ENCODE data around the gene WDR31. TPM values are rescaled to one million over a fixed set of nuclear protein-coding genes. Genes with fewer than 3 reads are reported as not detected.
"Not testable (repeated sequence)": the region's sequence is repeated elsewhere in the genome, so short reads cannot be mapped to it uniquely, and the experiment has no call there.

The WDR31 gene
- polyA plus RNA-seq, 1 donor, result 1.7 TPM

DNA sequence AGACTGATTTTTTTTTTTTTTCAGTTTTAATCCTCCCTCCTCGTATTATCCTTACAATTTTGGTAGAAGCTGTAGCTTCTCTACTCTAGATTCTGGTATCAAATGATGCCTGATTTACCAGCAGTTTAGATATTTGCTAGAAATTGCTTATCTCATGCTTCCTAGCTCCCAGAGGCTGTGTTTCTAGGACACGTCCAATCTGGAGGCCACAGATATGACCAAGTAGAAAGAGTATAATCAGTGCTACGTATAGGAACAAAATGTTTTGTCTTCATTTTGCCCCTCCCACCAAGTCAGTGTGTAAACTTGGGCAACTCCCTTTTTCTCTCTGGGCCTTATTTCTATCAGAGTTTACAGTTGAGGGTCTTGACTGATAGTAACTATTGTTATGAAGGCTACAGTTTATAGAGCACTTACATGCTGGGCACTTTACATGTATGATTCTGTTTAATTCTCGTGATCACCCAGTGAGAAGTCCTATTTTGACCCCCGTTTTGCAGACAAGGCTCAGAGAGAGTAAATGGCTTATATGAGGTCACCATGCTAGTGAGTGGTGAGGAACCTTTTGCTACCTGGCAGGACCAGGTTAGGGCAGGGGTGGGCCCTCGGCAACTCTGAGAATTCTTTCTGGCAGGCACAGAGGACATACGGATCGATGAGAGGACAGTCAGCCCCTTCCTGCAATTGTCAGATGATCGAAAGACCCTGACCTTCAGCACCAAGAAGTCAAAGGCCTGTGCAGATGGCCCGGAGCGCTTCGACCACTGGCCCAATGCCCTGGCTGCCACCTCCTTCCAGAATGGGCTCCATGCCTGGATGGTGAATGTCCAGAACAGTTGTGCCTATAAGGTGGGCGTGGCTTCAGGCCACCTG lies 29.1 kb upstream of the WDR31 start:
- DNase-seq (ENCODE audit: low read depth), result no peak

DNA sequence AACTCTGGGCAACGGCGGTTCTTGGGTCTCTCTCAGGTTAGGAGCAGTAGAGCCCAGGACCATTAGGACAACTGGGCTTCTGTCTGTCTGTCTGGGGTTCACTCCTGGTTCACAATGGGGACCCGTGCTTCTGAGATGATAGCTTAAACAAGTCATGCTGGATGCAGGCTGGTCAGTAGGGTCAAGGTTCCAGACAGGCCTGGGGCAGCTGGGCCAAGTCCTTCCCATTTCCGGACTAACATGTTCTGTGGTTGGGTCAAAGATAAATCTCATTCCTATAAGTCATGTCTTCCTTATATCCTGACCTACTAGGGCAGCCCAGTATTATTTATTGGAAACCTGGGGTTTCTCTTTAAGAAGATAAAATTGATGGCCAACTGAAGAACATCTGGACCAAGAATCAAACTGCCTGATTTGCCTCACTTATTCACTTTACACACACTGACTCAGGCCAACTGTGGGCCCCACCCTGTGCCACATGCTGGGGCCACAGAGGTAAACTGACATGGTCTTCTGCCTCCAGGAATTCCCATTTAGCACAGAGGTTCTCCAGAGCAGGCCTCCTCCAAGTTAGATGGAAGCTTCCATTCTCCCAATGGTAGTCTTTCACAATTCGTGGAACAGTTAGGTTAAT lies 28.4 kb upstream of the WDR31 start:
- no peak for DNase-seq (ENCODE audit: low read depth)

DNA sequence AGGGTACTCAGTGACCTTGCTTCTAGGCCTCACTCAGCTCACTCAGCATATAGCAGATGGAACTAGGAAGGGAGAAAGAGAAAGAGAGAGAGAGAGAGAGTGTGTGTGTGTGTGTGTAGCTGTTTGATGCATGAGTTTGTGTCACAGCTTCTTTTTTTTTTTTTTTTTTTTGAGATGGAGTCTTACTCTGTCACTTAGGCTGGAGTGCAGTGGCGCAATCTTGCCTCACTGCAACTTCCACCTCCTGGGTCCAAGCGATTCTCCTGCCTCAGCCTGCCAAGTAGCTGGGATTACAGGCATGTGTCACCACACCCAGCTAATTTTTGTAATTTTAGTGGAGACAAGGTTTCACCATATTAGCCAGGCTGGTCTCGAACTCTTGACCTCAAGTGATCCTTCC lies 25.6 kb upstream of the WDR31 start:
- not testable (repeated sequence) for DNase-seq (ENCODE audit: low read depth)

DNA sequence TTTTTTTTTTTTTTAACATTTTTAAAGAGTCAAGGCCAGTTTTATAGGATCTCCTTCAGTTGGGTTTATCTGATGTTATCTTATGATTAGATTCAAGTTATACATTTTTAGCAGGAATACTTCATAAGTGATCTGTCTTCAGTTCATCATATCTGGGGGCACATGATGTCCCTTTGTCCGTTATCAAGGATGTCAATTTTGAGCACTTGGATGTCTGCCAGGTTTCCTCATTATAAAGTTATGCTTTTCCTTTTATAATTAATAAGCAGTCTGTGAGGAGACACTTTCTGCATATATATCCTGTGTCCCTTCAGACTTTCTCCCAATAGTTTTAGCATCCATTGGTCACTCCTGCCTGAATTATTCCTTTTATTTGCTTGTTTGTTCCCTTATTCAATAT lies 24.9 kb upstream of the WDR31 start:
- no peak for DNase-seq (ENCODE audit: low read depth)

DNA sequence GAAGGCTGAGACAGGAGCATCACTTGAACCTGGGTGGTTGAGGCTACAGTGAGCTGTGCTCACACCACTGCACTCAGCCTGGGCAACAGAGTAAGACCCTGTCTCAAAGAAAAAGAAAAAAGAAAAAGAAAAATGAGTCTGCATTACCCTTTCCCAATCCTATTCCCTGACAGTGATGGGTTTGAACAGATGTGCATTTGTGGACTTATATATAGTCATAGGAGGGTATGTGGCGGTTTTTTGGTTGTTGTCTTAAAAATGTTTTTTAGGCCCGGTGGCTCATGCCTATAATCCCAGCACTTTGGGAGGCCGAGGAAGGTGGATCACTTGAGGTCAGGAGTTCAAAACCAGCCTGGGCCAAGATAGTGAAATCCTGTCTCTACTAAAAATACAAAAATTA lies 23.3 kb upstream of the WDR31 start:
- DNase-seq (ENCODE audit: low read depth), result no peak

DNA sequence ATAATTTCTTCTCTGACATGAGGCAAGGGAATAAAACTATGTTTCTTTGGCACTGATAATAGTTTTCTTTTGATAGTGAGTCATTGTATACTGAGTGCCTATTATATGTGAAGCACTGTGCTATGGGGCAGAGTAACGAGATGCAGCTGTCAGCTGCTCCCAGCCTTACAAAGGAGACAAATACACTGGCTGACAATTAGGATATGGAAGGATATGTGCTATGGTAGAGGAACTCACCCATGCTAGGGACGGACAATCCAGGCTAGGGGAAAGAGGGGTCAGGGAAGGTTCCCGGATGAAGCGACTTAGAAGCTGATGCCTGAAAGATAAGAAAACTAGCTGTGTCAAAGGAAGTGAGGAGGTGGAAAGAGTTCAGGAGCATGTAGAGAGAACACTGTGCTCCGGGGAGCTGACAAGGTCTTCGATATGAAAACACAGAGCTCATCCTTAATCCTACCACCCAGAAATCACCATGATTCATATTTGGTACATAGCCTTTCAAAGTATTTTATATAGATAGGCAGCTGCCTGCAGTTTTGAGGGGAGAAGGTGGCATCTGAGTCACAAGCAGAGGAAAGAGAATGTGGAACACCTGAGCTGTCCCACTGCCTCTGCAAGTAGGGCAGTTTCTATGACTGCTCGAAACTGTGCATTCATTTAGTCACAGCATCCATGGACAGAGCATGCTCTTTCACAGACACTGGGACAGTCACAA lies 21.4 kb upstream of the WDR31 start:
- no peak for DNase-seq (ENCODE audit: low read depth)

DNA sequence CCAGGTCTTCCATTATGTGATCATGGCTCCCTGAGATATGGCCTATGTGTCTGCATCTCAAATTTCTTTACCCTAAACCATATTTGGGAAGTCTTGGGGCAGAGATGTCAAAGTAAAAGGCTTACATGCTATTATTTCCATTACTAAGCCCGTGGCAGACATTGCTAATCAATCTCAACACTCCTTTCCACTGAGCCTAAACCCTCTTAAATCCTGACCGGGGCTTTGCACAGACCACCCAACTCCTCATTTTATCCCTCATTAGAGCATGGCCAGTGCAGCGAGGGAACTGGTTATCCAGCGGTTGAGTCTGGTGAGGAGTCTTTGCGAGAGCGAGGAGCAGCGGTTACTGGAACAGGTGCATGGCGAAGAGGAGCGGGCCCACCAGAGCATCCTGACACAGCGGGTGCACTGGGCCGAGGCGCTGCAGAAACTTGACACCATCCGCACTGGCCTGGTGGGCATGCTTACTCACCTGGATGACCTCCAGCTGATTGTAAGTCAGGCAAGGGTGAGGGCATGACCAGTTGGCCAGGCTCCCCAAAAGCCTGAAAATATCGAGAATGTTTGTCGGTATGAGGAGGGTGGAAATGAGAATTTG lies 20.3 kb upstream of the WDR31 start:
- DNase-seq (ENCODE audit: low read depth), result no peak

DNA sequence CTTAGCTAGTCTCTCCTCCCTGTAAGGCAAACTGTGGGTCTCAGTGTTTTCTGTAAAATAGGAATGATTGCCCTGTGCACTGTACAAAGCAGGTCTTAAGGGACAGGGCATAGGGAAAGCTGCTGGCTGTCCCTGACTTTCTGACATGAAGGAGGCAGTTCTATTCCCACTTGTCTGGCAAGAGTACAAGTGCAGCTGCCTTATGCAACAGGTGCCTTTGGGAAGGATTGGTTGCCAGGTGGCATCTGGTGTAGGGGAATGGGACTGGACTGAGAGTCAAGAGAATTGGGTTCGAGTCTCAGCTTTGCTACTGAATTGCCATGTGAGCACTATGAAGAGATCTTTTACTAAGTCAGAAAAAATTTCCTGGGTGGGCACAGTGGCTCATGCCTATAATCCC lies 19.3 kb upstream of the WDR31 start:
- no peak for DNase-seq (ENCODE audit: low read depth)

DNA sequence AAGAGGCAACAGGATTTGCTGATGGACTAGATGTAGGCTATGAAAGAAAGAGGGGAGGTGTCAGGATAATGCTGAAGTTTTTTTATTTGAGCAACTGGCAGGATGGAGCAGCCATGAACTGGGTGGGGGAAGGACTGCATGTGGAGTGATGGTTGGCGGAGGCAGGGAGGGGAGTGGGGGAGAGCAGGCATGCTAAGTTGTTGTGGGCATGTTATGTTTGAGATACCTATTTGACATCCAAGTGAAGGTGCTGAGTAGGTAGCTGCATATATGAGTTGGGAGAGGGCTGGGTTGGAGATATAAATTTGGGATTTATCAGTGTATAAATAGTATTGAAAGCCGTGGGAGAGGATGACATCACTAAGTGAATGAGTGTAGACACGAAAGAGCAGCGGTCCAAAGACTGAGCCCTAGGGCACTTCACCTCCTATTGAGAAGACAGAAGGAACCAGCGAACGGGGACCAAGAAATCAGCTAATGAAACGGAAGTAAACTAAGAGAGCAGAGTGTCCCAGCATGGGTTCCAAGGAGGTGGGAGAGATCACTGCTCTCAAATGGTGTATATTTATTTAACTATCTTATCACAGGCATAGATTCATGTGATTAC lies 16.7 kb upstream of the WDR31 start:
- DNase-seq (ENCODE audit: low read depth), result no peak

DNA sequence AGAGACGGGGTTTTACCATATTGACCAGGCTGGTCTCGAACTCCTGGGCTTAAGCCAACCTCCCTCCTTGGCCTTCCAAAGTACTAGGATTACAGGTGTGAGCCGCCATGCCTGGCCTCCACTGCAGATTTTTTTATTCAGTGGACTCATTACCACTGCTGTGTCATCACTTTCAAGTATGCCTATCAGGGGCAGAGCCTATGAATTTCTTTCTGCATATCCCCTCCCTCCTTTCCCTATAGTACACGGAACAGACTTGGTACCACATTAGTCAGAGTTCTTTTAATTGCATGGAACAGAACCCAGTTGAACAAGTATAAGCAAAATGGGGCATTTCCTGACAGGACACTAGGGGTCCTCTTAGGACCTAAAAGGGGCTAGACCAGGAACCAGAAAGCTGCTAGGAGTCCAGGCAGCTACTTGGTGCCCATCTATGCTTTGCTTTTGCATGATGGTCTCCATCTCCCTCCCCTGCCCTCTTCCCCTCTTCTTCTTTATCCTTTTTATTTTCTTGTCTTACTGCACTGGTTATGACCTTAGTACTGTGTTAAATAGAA lies 15.0 kb upstream of the WDR31 start:
- DNase-seq (ENCODE audit: low read depth), result no peak

DNA sequence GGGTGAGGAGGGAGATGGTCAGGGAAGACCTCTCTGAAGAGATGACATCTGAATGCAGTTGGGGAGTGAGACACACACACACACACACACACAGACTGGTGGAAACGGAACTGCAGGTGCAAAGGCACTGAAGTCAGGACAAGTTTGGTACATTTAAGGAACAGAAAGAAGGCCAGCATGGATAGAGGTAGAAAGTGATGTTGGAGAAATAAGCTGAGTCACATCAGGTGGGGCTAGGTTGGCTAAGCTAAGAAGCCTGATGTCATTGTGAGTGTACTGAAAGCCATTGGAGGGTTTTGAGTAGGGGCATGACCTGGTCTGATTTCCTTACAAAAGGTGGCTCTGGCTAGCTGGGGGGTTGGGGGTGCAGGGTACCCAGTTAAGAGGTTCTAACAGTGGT lies 12.3 kb upstream of the WDR31 start:
- no peak for DNase-seq (ENCODE audit: low read depth)

DNA sequence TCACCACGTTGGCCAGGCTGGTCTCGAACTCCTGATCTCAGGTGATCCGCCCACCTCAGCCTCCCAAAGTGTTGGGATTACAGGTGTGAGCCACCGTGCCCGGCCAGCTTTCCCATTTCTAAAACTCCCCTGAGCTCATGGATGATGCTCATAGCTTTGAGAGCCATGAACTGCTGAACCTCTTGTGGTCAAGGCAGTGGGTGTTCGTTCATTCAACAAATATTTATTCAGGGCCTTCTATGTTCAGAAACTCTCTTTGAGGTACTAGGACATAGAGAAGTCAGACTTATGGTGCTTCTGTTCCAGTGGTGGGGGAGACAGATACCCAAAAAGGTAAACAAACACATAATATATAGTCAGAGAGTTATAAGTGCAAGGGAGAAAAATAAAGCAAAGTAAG lies 11.9 kb upstream of the WDR31 start:
- DNase-seq (ENCODE audit: low read depth), result no peak

DNA sequence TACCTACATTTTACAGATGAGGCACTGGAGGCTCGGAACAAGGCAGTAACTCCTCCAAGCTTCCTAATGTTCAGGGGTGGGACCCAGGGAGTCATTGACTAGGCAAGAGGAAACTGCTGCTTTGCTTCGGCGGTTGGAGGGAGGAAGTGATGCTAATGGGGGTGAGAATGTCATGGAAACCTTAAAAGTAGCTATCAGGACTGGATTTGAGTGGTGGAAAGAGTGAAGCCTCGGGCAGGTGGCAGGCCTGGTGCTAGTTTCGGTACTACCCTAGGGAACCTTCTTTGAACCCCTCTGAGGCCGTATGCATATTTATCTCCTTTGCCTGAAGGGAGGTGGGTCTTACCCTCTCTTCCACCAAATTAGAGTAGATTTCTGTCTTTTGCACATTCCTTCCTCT lies 10.9 kb upstream of the WDR31 start:
- no peak for DNase-seq (ENCODE audit: low read depth)

DNA sequence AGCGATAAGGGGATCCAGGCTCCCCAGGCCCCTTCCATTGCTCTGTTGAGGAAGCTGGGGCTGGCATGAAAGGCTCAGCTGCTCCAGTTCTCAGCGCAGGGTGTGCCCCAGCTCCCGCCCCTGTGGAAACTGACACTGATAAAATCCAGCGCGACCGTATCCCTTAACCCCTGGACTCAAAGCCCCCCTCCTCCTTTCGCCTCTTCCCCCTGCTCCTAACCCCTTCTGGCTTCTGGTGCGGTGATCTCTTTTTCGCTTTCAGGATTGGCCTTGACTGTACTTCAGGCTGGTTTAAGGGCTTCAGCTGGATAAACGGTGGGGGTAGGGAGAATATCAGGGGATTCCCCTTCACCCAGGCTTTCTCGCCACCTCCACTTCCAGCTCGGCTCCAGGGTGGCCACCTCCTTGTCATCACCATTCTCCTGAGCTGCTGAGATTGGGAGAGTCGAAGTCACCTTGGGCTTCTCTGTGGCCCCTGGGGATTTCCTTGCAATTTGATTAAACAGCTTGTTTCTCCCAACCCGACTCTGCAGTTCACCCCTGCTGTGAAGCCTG lies 10.1 kb upstream of the WDR31 start:
- DNase-seq (ENCODE audit: low read depth), result no peak

DNA sequence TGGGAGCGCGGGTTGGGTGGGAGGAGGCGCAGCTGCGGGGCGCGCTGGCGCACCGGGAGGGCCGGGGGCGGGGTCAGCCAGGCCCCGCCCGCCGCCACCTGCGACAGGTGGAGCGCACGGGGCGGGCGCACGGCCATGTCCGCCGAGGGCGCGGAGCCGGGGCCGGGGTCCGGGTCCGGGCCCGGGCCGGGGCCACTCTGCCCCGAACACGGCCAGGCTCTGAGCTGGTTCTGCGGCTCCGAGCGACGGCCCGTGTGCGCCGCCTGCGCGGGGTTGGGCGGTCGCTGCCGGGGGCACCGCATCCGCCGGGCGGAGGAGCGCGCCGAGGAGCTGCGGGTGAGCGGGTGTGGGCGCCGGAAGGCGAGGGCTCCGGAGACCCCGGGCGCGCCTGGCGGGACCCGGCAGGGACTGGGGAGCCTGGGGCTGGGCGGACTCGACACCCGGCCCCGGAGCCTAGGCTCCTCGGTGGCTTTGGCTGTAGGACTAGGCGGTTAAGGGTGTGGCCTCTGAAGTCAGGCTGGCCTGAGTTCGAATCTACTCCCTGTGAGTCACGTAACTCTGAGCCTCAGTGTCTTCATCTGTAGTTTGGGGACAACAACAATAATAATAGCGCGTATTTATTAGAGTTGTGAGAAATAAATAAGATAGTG lies 9.5 kb upstream of the WDR31 start, which contains the start of gene BSPRY:
Gene BSPRY (plus strand): TSS at position 97 of the 650 bp plus-strand sequence. CDS start 39 bp downstream, at position 136.
- no peak for DNase-seq (ENCODE audit: low read depth)

DNA sequence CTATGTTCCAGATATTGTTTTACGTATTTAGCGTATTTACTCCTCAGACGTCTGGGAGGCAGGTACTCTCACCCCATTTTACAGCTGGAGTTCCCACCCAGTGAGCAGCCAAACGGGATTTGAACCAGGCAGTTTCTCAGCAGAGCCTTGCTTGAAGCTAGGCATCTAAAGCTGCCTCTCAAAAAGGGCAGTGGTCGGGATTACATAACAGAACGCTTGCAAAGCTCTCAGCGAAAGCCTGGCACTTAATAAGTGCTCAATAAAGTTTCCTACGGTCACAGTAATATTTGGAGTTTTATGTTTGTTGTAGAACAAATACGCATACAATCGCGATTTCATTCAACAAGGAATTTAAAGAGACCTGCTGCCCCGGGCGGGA lies 9.0 kb upstream of the WDR31 start:
- DNase-seq (ENCODE audit: low read depth), result no peak

DNA sequence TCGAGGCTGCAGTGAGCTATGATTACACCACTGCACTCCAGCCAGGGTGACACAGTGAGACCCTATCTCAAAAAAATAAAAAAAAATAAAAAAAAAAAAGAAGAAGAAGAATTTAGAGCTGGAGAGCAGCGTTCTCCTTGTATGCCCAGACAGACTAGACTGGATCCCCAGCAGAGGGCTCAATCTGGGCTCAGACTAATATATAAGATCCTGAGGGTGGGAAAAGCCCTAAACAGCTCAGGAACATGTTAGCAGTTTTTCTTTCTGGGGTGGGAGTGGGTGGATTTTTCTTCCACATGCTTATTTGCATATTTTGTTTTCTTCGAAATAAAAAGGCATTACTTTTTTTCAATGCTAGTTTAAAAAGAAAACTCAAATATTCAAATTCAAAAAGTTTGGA lies 8.4 kb upstream of the WDR31 start:
- DNase-seq (ENCODE audit: low read depth), result no peak

DNA sequence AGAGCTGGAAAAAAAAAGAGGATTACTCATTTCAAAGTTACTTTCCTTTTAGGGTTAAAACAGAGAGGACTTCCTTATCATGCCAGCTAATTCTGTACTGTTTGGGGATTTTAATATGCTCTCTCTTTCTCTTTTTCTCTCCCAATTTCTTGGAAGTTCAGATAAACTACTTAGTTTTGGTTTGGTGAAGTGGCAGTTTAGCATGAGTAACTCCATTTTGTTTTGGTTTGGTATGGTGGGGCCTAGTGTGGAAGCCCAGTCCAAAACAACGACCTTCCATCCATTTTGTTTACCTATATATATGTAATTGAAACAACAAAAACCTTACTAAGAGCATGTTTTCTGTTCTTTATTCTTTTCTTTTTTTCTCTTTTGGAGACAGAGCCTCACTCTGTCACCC lies 5.6 kb upstream of the WDR31 start:
- no peak for DNase-seq (ENCODE audit: low read depth)

DNA sequence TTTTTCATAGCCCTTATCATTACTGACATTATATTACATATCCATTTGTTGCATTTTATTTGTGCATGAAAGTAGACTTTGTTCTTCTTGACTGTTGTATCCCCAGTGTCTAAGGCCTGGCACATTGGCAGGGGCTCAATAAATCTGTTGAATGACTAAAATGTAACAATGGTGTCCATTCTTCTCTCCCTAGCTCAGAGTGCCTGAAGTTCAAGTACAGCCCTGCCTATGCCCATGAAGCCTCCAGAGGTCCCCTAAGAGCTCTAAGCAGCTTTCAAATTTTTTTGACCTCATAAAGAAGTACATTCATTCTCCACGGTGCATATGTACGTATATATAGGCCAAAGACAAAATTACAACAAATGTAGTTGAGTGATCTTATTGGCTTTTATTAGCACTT lies 5.1 kb upstream of the WDR31 start:
- no peak for DNase-seq (ENCODE audit: low read depth)

DNA sequence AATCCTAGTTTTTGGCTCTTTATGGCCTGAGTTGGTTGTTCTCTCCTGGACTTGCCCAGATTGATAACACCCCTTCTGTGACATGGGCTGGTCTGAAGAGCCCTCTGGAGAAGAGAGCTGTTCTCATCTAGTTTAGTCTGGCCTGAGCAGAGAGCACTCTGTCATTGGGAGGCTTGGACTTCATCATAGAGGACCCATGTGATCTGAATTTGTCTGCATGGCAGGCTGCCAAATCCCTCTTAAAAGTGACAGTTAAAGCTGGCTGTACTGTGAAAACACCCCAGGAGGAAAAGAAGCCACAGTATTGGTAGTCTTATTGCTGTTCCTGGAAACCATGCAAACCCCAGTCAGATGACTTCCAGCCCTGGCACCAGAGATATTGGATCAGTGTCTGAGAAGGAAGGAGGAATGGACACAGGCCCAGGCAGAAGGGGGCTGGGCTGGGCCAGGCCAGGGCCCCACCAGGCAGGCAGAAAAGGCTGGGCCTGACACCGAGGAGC lies 3.7 kb upstream of the WDR31 start:
- no peak for DNase-seq (ENCODE audit: low read depth)
